Measurements from ENCODE around the gene NFIA.

Gene NFIA

GRCh38 chr1:61388566-61388965 lies 306.2 kb downstream of the NFIA start:
- Histone ChIP-seq H3K9me3 (no peaks in the 10 kb centered on the region), H3K4me1 (no peaks in the 10 kb centered on the region), H3K4me3 (ENCODE audit: low read depth, low read length) (no peak overlapping the region), H3K27me3 (no peaks in the 10 kb centered on the region), H3K36me3 (no peaks in the 10 kb centered on the region; the same call in 1 of the 2 replicates)
- DNase-seq = no peak
- no peak for TF ChIP-seq CTCF (IDR thresholded peaks at IDR 0.05; ENCODE audit: low read depth, low read length)

- H3K9me3 ChIP-seq = no peaks in the 10 kb centered on the region
- H3K4me1 ChIP-seq = no peaks in the 10 kb centered on the region
- H3K36me3 ChIP-seq = no peaks in the 10 kb centered on the region
- H3K27me3 ChIP-seq = no peaks in the 10 kb centered on the region
- no peak for TF ChIP-seq CTCF (IDR thresholded peaks at IDR 0.05; ENCODE audit: low read depth, low read length)
- DNase-seq = no peak
- H3K4me3 ChIP-seq (ENCODE audit: low read depth, low read length) = no peak overlapping the region
Observed at GRCh38 chr1:61389194-61389925, 307.0 kb downstream of the NFIA start.

- Histone ChIP-seq H3K4me3 (ENCODE audit: low read depth, low read length) (no peak overlapping the region), H3K36me3 (no peaks in the 10 kb centered on the region), H3K9me3 (no peaks in the 10 kb centered on the region), H3K27me3 (no peaks in the 10 kb centered on the region), H3K4me1 (no peaks in the 10 kb centered on the region)
- no peak for TF ChIP-seq CTCF (IDR thresholded peaks at IDR 0.05; ENCODE audit: low read depth, low read length)
- DNase-seq = no peak
Observed at GRCh38 chr1:61389926-61390845, 307.8 kb downstream of the NFIA start.

GRCh38 chr1:61391730-61392129 lies 309.4 kb downstream of the NFIA start:
- Histone ChIP-seq H3K4me3 (ENCODE audit: low read depth, low read length) (no peak overlapping the region), H3K9me3 (no peaks in the 10 kb centered on the region), H3K36me3 (no peaks in the 10 kb centered on the region), H3K4me1 (no peaks in the 10 kb centered on the region), H3K27me3 (no peaks in the 10 kb centered on the region)
- no peak for DNase-seq
- TF ChIP-seq CTCF (IDR thresholded peaks at IDR 0.05; ENCODE audit: low read depth, low read length) = no peak

GRCh38 chr1:61392409-61393242 lies 310.3 kb downstream of the NFIA start:
- Histone ChIP-seq H3K4me3 (ENCODE audit: low read depth, low read length) (no peak overlapping the region), H3K27me3 (no peaks in the 10 kb centered on the region), H3K4me1 (no peaks in the 10 kb centered on the region), H3K36me3 (no peaks in the 10 kb centered on the region), H3K9me3 (no peaks in the 10 kb centered on the region)
- TF ChIP-seq CTCF (IDR thresholded peaks at IDR 0.05; ENCODE audit: low read depth, low read length) = no peak
- no peak for DNase-seq
